ENCODE results near the gene CAMK2G.

GRCh38 chr10:73813333-73813732 is 61.0 kb downstream of the CAMK2G start:
- TF ChIP-seq EZH2phosphoT487 (IDR thresholded peaks at IDR 0.05; ENCODE audit: insufficient read depth, low read depth) (no peak), EZH2 (IDR thresholded peaks at IDR 0.05; ENCODE audit: insufficient read depth, poor library complexity, severe bottlenecking) (no peak)
